B cell (primary cell): Measurements from ENCODE around the gene THSD4. TPM values are rescaled to one million over a fixed set of nuclear protein-coding genes. Genes with fewer than 3 reads are reported as not detected.

Source experiments
- ATAC-seq: fragments of 200-7000 bp; cut with Tn5 transposase; one replicate; pipeline ENCODE4 v1.10.0; 2021; ENCODE audit warnings: low read depth, mild to moderate bottlenecking, moderate number of reproducible peaks, moderate library complexity
- CTCF ChIA-PET: fragments of 350-600 bp; sonication (Branson Sonifier 250); formaldehyde crosslinking; loops from one replicate; lab custom pipeline; 2021; ENCODE audit warnings: antibody characterized with exemption, inconsistent platforms; lab: Charles Lee
- POLR2A ChIA-PET: fragments of 350-600 bp; sonication (Branson Sonifier 250); formaldehyde crosslinking; loops from one replicate; lab custom pipeline; 2021; ENCODE audit warnings: antibody characterized with exemption; lab: Charles Lee
- DNase-seq: peaks from one replicate; pipeline ENCODE4 v3.0.0; 2013
- H2AFZ ChIP-seq: 2 replicates; pipeline ENCODE4 v1.6.1; 2012; ENCODE audit warnings: mild to moderate bottlenecking, low read depth, low read length; ENCODE audit not compliant: insufficient read depth, poor library complexity, severe bottlenecking
- H3K27ac ChIP-seq, 2 donors: 1 replicate in 1 of 2; 2 replicates in 1 of 2; pipeline ENCODE4 v1.5.1; 2012 to 2013; ENCODE audit warnings: low read length in 2 of 2, mild to moderate bottlenecking in 2 of 2, moderate library complexity in 1 of 2
- H3K27me3 ChIP-seq, 4 experiments: fragments of 200-600 bp in 1 of 4; sonication (generic) in 1 of 4; replicated peaks in 1 of 4; 1 replicate in 2 of 4; 2 replicates in 2 of 4; pipeline versions ENCODE4 v1.6.1 to v1.7.0; 2013 to 2016; ENCODE audit warnings: low read length in 3 of 4, mild to moderate bottlenecking in 2 of 4, mixed read lengths in 1 of 4, moderate library complexity in 1 of 4; ENCODE audit not compliant: insufficient read depth in 4 of 4, control insufficient read depth in 3 of 4; ENCODE audit errors: control extremely low read depth in 1 of 4
- H3K36me3 ChIP-seq, 2 experiments: replicated peaks in 1 of 2; 1 replicate in 1 of 2; 2 replicates in 1 of 2; pipeline versions ENCODE4 v1.6.1 to v1.7.1; 2013; ENCODE audit warnings: low read length in 1 of 2; ENCODE audit not compliant: insufficient read depth in 2 of 2, control insufficient read depth in 1 of 2; ENCODE audit errors: control extremely low read depth in 1 of 2, extremely low read depth in 1 of 2
- H3K4me1 ChIP-seq, 2 donors: fragments of 200-600 bp in 1 of 2; sonication (generic) in 1 of 2; 1 replicate in 1 of 2; 2 replicates in 1 of 2; pipeline versions ENCODE4 v1.5.1 to v1.6.1; 2013 to 2017; ENCODE audit warnings: low read length in 2 of 2; ENCODE audit not compliant: control insufficient read depth in 2 of 2, insufficient read depth in 2 of 2
- H3K4me2 ChIP-seq: replicated peaks from 2 replicates; pipeline ENCODE3; 2012; ENCODE audit warnings: mild to moderate bottlenecking, low read depth, low read length; ENCODE audit not compliant: poor library complexity, severe bottlenecking
- H3K4me3 ChIP-seq, 5 experiments: fragments of 200-600 bp in 1 of 5; sonication (generic) in 1 of 5; 1 replicate in 3 of 5; 2 replicates in 2 of 5; pipeline versions ENCODE4 v1.5.1 to v1.7.0; 2011 to 2016; ENCODE audit warnings: low read length in 4 of 5, mild to moderate bottlenecking in 4 of 5, low read depth in 2 of 5, control low read depth in 1 of 5, moderate library complexity in 1 of 5; ENCODE audit not compliant: insufficient read depth in 1 of 5; ENCODE audit errors: control extremely low read depth in 1 of 5, extremely low read depth in 1 of 5
- H3K79me2 ChIP-seq: fragments of 200-600 bp; sonication (generic); one replicate; pipeline ENCODE4 v1.6.0; 2016; ENCODE audit warnings: low read length; ENCODE audit not compliant: control insufficient read depth, insufficient read depth
- H3K9ac ChIP-seq: fragments of 200-600 bp; sonication (generic); 2 replicates; pipeline ENCODE4 v1.6.1; 2017; ENCODE audit warnings: mild to moderate bottlenecking, low read length, moderate library complexity
- H3K9me3 ChIP-seq, 3 donors: one replicate each; pipeline versions ENCODE4 v1.6.1 to v1.7.1; 2013; ENCODE audit warnings: low read length in 2 of 3; ENCODE audit not compliant: control insufficient read depth in 2 of 3, insufficient read depth in 1 of 3; ENCODE audit errors: control extremely low read depth in 1 of 3
- H4K20me1 ChIP-seq: 2 replicates; pipeline ENCODE4 v1.6.0; 2012; ENCODE audit warnings: mild to moderate bottlenecking, low read length; ENCODE audit not compliant: insufficient read depth, control insufficient read depth, poor library complexity, severe bottlenecking
- H3K27ac Mint-ChIP-seq: one replicate; pipeline ENCODE4 v1.8.0; 2021; ENCODE audit warnings: mixed read lengths
- H3K27me3 Mint-ChIP-seq: one replicate; pipeline ENCODE4 v1.8.0; 2021; ENCODE audit warnings: mixed read lengths
- H3K4me1 Mint-ChIP-seq: one replicate; pipeline ENCODE4 v1.8.0; 2021; ENCODE audit warnings: mixed read lengths
- H3K4me3 Mint-ChIP-seq: one replicate; pipeline ENCODE4 v1.8.0; 2021; ENCODE audit warnings: mixed read lengths
- H3K9me3 Mint-ChIP-seq: one replicate; pipeline ENCODE4 v1.8.0; 2022; ENCODE audit warnings: mixed read lengths; ENCODE audit not compliant: insufficient read depth
- CTCF ChIP-seq: fragments of 200-600 bp; IDR thresholded peaks from one replicate; pipeline ENCODE4 v1.8.0; 2022; ENCODE audit warnings: antibody characterized with exemption, mild to moderate bottlenecking
- EZH2 ChIP-seq: IDR thresholded peaks from 2 replicates; pipeline ENCODE4 v1.6.1; 2012; ENCODE audit warnings: borderline replicate concordance, low read depth, mild to moderate bottlenecking, moderate library complexity, low read length; ENCODE audit not compliant: insufficient read depth, poor library complexity, severe bottlenecking
- WGBS: methylation state at CpG from one replicate; pipeline ENCODE4 v1.1.5; 2013; ENCODE audit warnings: missing lambda C conversion rate; ENCODE audit not compliant: insufficient coverage; 5-methylcytosine and 5-hydroxymethylcytosine counted together
- intact Hi-C: fragments of 100-400 bp; cut with micrococcal nuclease; formaldehyde crosslinking; loops from one replicate; pipeline ENCODE4 v1.10.0; 2022
- polyA plus RNA-seq: library from polyadenylated mRNA; depleted of rRNA; stranded (reverse); fragments of >200 nt; gene quantifications from 2 replicates; pipeline ENCODE4 v1.2.3, GENCODE V29; 2012
- total RNA-seq, 2 donors: library from RNA; stranded (reverse); fragments of 120-200 nt in 1 of 2; gene quantifications; 1 replicate in 1 of 2; 2 replicates in 1 of 2; pipeline versions ENCODE4 v1.2.3 to v1.2.4, GENCODE V29; 2013 to 2022

THSD4 gene
- total and polyA plus RNA-seq, 2 donors (not counting 1 experiment from before 2014, with no cell fraction given): not detected

DNA sequence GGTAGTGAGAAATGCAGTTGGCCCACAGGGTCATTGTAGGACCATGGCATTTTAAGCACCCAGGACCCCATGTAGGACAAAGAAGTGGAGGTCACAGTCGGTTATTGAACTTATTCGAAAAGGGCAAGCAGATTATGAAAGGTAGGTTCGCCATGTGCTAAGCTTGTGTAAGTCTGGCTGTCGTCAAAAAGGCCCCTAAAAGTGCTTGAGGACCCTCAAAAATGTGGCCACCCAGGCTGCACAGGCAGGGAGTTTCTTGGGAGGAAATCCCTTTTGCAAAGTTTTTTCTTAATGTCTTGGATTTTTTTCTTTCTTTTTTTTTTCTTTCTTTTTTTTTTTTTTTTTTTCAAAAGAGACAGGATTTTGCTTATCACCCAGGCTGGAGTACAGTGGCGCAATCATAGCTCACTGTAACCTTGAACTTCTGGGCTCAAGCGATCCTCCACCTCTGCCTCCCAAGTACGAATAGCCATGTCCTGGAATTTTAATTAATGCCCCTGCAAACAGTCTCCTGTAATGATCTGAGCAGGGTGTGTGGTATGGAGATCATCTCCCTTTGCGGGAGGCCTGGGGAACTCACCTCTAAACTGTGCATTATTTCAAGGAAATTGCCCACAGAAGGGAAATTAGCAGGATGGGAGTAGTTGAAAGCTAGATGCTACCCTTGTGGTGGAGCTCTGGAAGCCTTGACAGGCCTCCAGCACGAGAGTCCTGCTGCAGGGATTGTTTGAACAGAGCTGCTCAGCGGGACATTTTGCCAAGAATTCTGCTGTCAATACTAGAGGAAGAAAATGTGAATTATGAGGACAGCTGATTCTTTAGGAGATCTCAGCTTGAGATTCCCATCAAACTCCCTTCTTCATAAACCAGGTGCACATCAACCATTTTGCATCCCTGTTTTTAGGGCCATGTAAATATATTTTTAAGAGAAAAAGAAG, 28.4 kb downstream of the THSD4 start:
- H3K9me3 ChIP-seq: no peaks in the 10 kb centered on the region
- no peak overlapping the region for H3K4me3 ChIP-seq
- H3K36me3 ChIP-seq: no peaks in the 10 kb centered on the region
- ChIA-PET POLR2A (no interaction called here), CTCF (no interaction called here)
- Mint-ChIP-seq H3K4me1 (no peaks in the 10 kb centered on the region), H3K4me3 (no peak overlapping the region), H3K27me3 (peaks cover 19% of the 10 kb centered on the region), H3K9me3 (no peaks in the 10 kb centered on the region), H3K27ac (no peak overlapping the region)
- no peaks in the 10 kb centered on the region for H3K79me2 ChIP-seq
- no peak overlapping the region for H2AFZ ChIP-seq
- DNase-seq (no peak), ATAC-seq (no peak)
- H3K9ac ChIP-seq: no peak overlapping the region
- no peak overlapping the region for H3K27ac ChIP-seq
- intact Hi-C loops: no loop called here
- H3K27me3 ChIP-seq: peaks cover 0 to 2% (median 0%) of the 10 kb centered on the region in 4 experiments
- H3K4me1 ChIP-seq: no peaks in the 10 kb centered on the region
- 88% methylated on average over 6 of the region's 10 CpGs for WGBS
- H4K20me1 ChIP-seq: no peaks in the 10 kb centered on the region
- H3K4me2 ChIP-seq: no peak overlapping the region
- TF ChIP-seq EZH2: no peak
- no peak for TF ChIP-seq CTCF

DNA sequence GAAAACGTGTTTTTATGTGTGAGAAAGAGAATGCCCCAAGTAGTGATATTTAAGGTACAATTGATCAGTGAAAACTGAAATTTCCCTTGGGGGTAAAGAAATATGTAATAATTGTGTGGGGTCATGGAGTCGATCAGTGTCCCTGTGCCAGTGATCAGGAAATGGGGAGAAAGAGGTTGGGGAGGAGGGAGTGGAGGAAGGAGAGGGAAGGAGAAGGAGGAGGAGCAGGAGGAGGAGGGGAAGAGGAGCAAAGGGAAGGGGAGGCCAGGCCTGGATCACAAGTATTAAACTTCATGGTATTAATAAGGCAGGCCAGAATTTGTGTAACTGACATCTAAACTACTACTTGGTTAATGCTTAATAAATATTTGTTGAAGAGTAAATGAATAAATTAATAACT, 30.4 kb downstream of the THSD4 start:
- no peaks in the 10 kb centered on the region for H3K4me1 Mint-ChIP-seq
- H3K79me2 ChIP-seq: no peaks in the 10 kb centered on the region
- H3K27me3 ChIP-seq: no peaks in the 10 kb centered on the region
- no peak for DNase-seq
- no peak overlapping the region for H3K4me3 Mint-ChIP-seq
- H3K4me3 ChIP-seq: no peak overlapping the region
- H3K27ac ChIP-seq: no peak overlapping the region
- H3K9me3 Mint-ChIP-seq: no peaks in the 10 kb centered on the region
- POLR2A ChIA-PET: no interaction called here
- H3K9ac ChIP-seq: no peak overlapping the region
- peaks cover 13% of the 10 kb centered on the region for H3K27me3 Mint-ChIP-seq
- H2AFZ ChIP-seq: no peak overlapping the region
- no peak overlapping the region for H3K4me2 ChIP-seq
- TF ChIP-seq EZH2 (no peak), CTCF (no peak)
- no peak overlapping the region for H3K27ac Mint-ChIP-seq
- intact Hi-C loops: no loop called here
- no peaks in the 10 kb centered on the region for H3K9me3 ChIP-seq
- ATAC-seq: no peak
- no peaks in the 10 kb centered on the region for H4K20me1 ChIP-seq
- CTCF ChIA-PET: no interaction called here
- no peaks in the 10 kb centered on the region for H3K4me1 ChIP-seq
- no peaks in the 10 kb centered on the region for H3K36me3 ChIP-seq
- 70% methylated on average over 2 of the region's 2 CpGs for WGBS
